Body of pancreas (tissue), 4 donors: ENCODE results near the gene EXT2.

Experiments
- CTCF ChIP-seq, 7 experiments: fragments of 450-650 bp in 4 of 7; fragments of 200-600 bp in 3 of 7; sonication (generic) in 3 of 7; IDR thresholded peaks; one replicate each; pipeline ENCODE4 v1.5.1; 2016 to 2019; ENCODE audit warnings: antibody characterized with exemption in 7 of 7
- POLR2A ChIP-seq, 3 donors: fragments of 450-650 bp; IDR thresholded peaks; one replicate each; pipeline ENCODE4 v1.6.1; 2016; ENCODE audit warnings: antibody characterized with exemption in 3 of 3, mild to moderate bottlenecking in 2 of 3

GRCh38 chr11:44192462-44193100 lies 97.1 kb downstream of the EXT2 start:
- no peak for TF ChIP-seq CTCF (IDR thresholded peaks at IDR 0.05)
- TF ChIP-seq POLR2A (IDR thresholded peaks at IDR 0.05) = no peak
